Stimulated activated CD8-positive, alpha-beta memory T cell treated with anti-CD3 and anti-CD28 coated beads, Interleukin-12 subunit alpha, Interleukin-12 subunit beta, amount 100 ng/mL, for 1 hour (primary cell): Measurements from ENCODE around the gene HMGB1.

Experiments used
- DNase-seq: peaks from one replicate; pipeline ENCODE4 v3.0.0-alpha.2; 2020; ENCODE audit warnings: low read depth

The HMGB1 gene

GRCh38 chr13:30429721-30430694, 35.7 kb downstream of the HMGB1 start:
- no peak for DNase-seq

GRCh38 chr13:30429235-30429634, 36.5 kb downstream of the HMGB1 start:
- DNase-seq, result no peak

- DNase-seq, result no peak
Observed at GRCh38 chr13:30423891-30424290, 41.8 kb downstream of the HMGB1 start.

- DNase-seq, result peak; percentile 45
Observed at GRCh38 chr13:30422054-30422839, 43.5 kb downstream of the HMGB1 start, which contains the start of gene UBE2L5. Gene UBE2L5, plus strand, starts transcription at chr13:30422493. Its CDS starts 5,498 bp downstream, at chr13:30427991.

GRCh38 chr13:30421093-30422053, 44.4 kb downstream of the HMGB1 start:
- DNase-seq, result no peak

GRCh38 chr13:30418717-30419459, 46.8 kb downstream of the HMGB1 start:
- DNase-seq, result no peak

GRCh38 chr13:30418075-30418716, 47.5 kb downstream of the HMGB1 start:
- no peak for DNase-seq

- no peak for DNase-seq
Observed at GRCh38 chr13:30416471-30416870, 49.3 kb downstream of the HMGB1 start.

- no peak for DNase-seq
Observed at GRCh38 chr13:30415430-30416030, 50.2 kb downstream of the HMGB1 start.

- DNase-seq, result no peak
Observed at GRCh38 chr13:30413842-30414241, 51.9 kb downstream of the HMGB1 start.

GRCh38 chr13:30412346-30412745, 53.4 kb downstream of the HMGB1 start:
- no peak for DNase-seq

GRCh38 chr13:30410705-30411125, 55.0 kb downstream of the HMGB1 start:
- DNase-seq, result no peak

- DNase-seq, result no peak
Observed at GRCh38 chr13:30409886-30410704, 55.6 kb downstream of the HMGB1 start.

- DNase-seq, result peak; percentile 85
Observed at GRCh38 chr13:30408319-30409101, 57.2 kb downstream of the HMGB1 start.

GRCh38 chr13:30406779-30407416, 58.8 kb downstream of the HMGB1 start:
- no peak for DNase-seq
